H9 (cell line): ENCODE measurements around the gene DMRTC2. TPM values are rescaled to one million over a fixed set of nuclear protein-coding genes. Genes with fewer than 3 reads are reported as not detected.

Source experiments
- DNase-seq: peaks from one replicate; pipeline ENCODE4 v3.0.0-alpha.2; 2017
- H2AFZ ChIP-seq: one replicate; pipeline ENCODE4 v1.6.1; 2013; ENCODE audit warnings: mild to moderate bottlenecking, low read length, control low read depth, moderate library complexity
- H2AK5ac ChIP-seq: 2 replicates; pipeline ENCODE4 v1.6.1; 2013; ENCODE audit warnings: low read length, control low read depth, mixed read lengths; ENCODE audit not compliant: insufficient read length
- H2BK120ac ChIP-seq: one replicate; pipeline ENCODE4 v1.6.1; 2013; ENCODE audit warnings: low read depth, mild to moderate bottlenecking, low read length, control low read depth, inconsistent platforms; ENCODE audit not compliant: poor library complexity, severe bottlenecking
- H2BK12ac ChIP-seq: 2 replicates; pipeline ENCODE4 v1.6.1; 2013; ENCODE audit warnings: low read length, control low read depth, mixed read lengths, low read depth; ENCODE audit not compliant: insufficient read length
- H2BK15ac ChIP-seq: 2 replicates; pipeline ENCODE4 v1.6.1; 2013; ENCODE audit warnings: low read depth, low read length, control low read depth
- H2BK20ac ChIP-seq: one replicate; pipeline ENCODE4 v1.6.1; 2013; ENCODE audit warnings: low read depth, mild to moderate bottlenecking, low read length, control low read depth, inconsistent platforms; ENCODE audit not compliant: poor library complexity, severe bottlenecking
- H2BK5ac ChIP-seq: 2 replicates; pipeline ENCODE4 v1.6.1; 2013; ENCODE audit warnings: low read length, control low read depth, mixed read lengths; ENCODE audit not compliant: insufficient read length
- H3K14ac ChIP-seq: 2 replicates; pipeline ENCODE4 v1.6.1; 2013; ENCODE audit warnings: low read length, control low read depth; ENCODE audit not compliant: insufficient read depth
- H3K18ac ChIP-seq: 2 replicates; pipeline ENCODE4 v1.6.1; 2013; ENCODE audit warnings: low read depth, mild to moderate bottlenecking, mixed read lengths, low read length, control low read depth; ENCODE audit not compliant: insufficient read length
- H3K23ac ChIP-seq: 2 replicates; pipeline ENCODE4 v1.6.1; 2013; ENCODE audit warnings: low read length, control low read depth, mixed read lengths, low read depth; ENCODE audit not compliant: insufficient read length
- H3K23me2 ChIP-seq: 2 replicates; pipeline ENCODE4 v1.6.1; 2013; ENCODE audit warnings: low read depth, mild to moderate bottlenecking, mixed read lengths, low read length, control low read depth; ENCODE audit not compliant: insufficient read length, poor library complexity, severe bottlenecking
- H3K27ac ChIP-seq: 2 replicates; pipeline ENCODE4 v1.5.1; 2013; ENCODE audit warnings: low read length, control low read depth, mixed read lengths, low read depth; ENCODE audit not compliant: insufficient read length
- H3K27me3 ChIP-seq: 2 replicates; pipeline ENCODE4 v1.6.1; 2013; ENCODE audit warnings: low read length, control low read depth, inconsistent platforms; ENCODE audit not compliant: insufficient read depth
- H3K4ac ChIP-seq: 2 replicates; pipeline ENCODE4 v1.6.1; 2013; ENCODE audit warnings: low read depth, mild to moderate bottlenecking, control low read depth, inconsistent platforms, low read length, moderate library complexity
- H3K4me1 ChIP-seq: 2 replicates; pipeline ENCODE4 v1.6.1; 2013; ENCODE audit warnings: low read length, control low read depth, inconsistent platforms; ENCODE audit not compliant: insufficient read depth
- H3K4me2 ChIP-seq: 2 replicates; pipeline ENCODE4 v1.6.1; 2013; ENCODE audit warnings: low read length, control low read depth, mixed read lengths; ENCODE audit not compliant: insufficient read length, insufficient read depth
- H3K56ac ChIP-seq: 2 replicates; pipeline ENCODE4 v1.6.1; 2013; ENCODE audit warnings: low read depth, mild to moderate bottlenecking, mixed read lengths, low read length, control low read depth; ENCODE audit not compliant: insufficient read length
- H3K79me1 ChIP-seq: 2 replicates; pipeline ENCODE4 v1.6.1; 2013; ENCODE audit warnings: low read depth, mild to moderate bottlenecking, moderate library complexity, low read length, control low read depth, inconsistent platforms; ENCODE audit not compliant: insufficient read depth, poor library complexity, severe bottlenecking
- H3K79me2 ChIP-seq: 2 replicates; pipeline ENCODE4 v1.6.1; 2013; ENCODE audit warnings: low read length, control low read depth, inconsistent platforms; ENCODE audit not compliant: insufficient read depth
- H3K9ac ChIP-seq: 2 replicates; pipeline ENCODE4 v1.6.1; 2013; ENCODE audit warnings: low read length, control low read depth, mixed read lengths; ENCODE audit not compliant: insufficient read length; ENCODE audit errors: extremely low read depth
- H3K9me3 ChIP-seq: one replicate; pipeline ENCODE4 v1.6.1; 2013; ENCODE audit warnings: low read depth, low read length, inconsistent platforms; ENCODE audit not compliant: control insufficient read depth
- H3T11ph ChIP-seq: one replicate; pipeline ENCODE4 v1.6.1; 2013; ENCODE audit warnings: mild to moderate bottlenecking, low read length, control low read depth, inconsistent platforms
- H4K20me1 ChIP-seq: one replicate; pipeline ENCODE4 v1.6.1; 2013; ENCODE audit not compliant: control insufficient read depth, insufficient read length, insufficient read depth
- H4K5ac ChIP-seq: 2 replicates; pipeline ENCODE4 v1.6.1; 2013; ENCODE audit warnings: low read depth, mild to moderate bottlenecking, mixed read lengths, low read length, control low read depth; ENCODE audit not compliant: insufficient read length
- H4K8ac ChIP-seq: replicated peaks from 2 replicates; pipeline ENCODE4 v1.6.1; 2013; ENCODE audit warnings: low read length, control low read depth, mixed read lengths, low read depth; ENCODE audit not compliant: insufficient read length
- H4K91ac ChIP-seq: 2 replicates; pipeline ENCODE4 v1.6.1; 2013; ENCODE audit warnings: low read depth, mild to moderate bottlenecking, moderate library complexity, mixed read lengths, low read length, control low read depth; ENCODE audit not compliant: insufficient read length
- H3K27ac Mint-ChIP-seq, 3 experiments: 2 replicates in 2 of 3; 3 replicates in 1 of 3; pipeline ENCODE4 v1.8.0; 2020 to 2021; ENCODE audit warnings: mixed read lengths in 3 of 3, mild to moderate bottlenecking in 1 of 3, moderate library complexity in 1 of 3
- H3K27me3 Mint-ChIP-seq: 2 replicates; pipeline ENCODE4 v1.8.0; 2021; ENCODE audit warnings: low read depth, mild to moderate bottlenecking, moderate library complexity, mixed read lengths
- H3K36me3 Mint-ChIP-seq, 3 experiments: 2 replicates in 2 of 3; 3 replicates in 1 of 3; pipeline ENCODE4 v1.8.0; 2020 to 2021; ENCODE audit warnings: low read depth in 3 of 3, mixed read lengths in 3 of 3; ENCODE audit not compliant: insufficient read depth in 1 of 3
- H3K4me1 Mint-ChIP-seq, 2 experiments: 2 replicates each; pipeline ENCODE4 v1.8.0; 2020; ENCODE audit warnings: mixed read lengths in 2 of 2
- H3K4me3 Mint-ChIP-seq, 2 experiments: 2 replicates in 1 of 2; 3 replicates in 1 of 2; pipeline ENCODE4 v1.8.0; 2020 to 2021; ENCODE audit warnings: mild to moderate bottlenecking in 2 of 2, mixed read lengths in 2 of 2, moderate library complexity in 1 of 2
- H3K9me3 Mint-ChIP-seq, 2 experiments: 2 replicates in 1 of 2; 3 replicates in 1 of 2; pipeline ENCODE4 v1.8.0; 2020; ENCODE audit warnings: mild to moderate bottlenecking in 2 of 2, mixed read lengths in 2 of 2, moderate library complexity in 1 of 2
- CTCF ChIP-seq: fragments of 200-600 bp; sonication (generic); conservative IDR thresholded peaks from 3 replicates; pipeline ENCODE4 v1.8.0; 2021; ENCODE audit warnings: antibody characterized with exemption, mild to moderate bottlenecking
- WGBS: extraction: QIAGEN DNeasy Blood & Tissue Kit; methylation state at CpG from one replicate; pipeline ENCODE4 v1.1.7; 2013; ENCODE audit warnings: missing lambda C conversion rate, low lambda C conversion rate, mixed read lengths; ENCODE audit not compliant: insufficient read length; ENCODE audit errors: extremely low coverage; 5-methylcytosine and 5-hydroxymethylcytosine counted together
- total RNA-seq: library from RNA; stranded (reverse); gene quantifications from 2 replicates; pipeline ENCODE4 v1.2.1, GENCODE V29; 2021

DMRTC2 gene
- total RNA-seq, 1 experiment from 2014 or later, result not detected

- H2BK15ac ChIP-seq, result no peak overlapping the region
- no peak for TF ChIP-seq CTCF
- H2BK12ac ChIP-seq, result no peak overlapping the region
- H4K20me1 ChIP-seq, result no peaks in the 10 kb centered on the region
- no peaks in the 10 kb centered on the region for H3K4me1 ChIP-seq
- no peak overlapping the region for H3K4me2 ChIP-seq
- H2AFZ ChIP-seq, result no peak overlapping the region
- H2AK5ac ChIP-seq, result no peak overlapping the region
- no peak overlapping the region; the same call in 1 of the 2 replicates for H3K14ac ChIP-seq
- H4K5ac ChIP-seq, result no peak overlapping the region
- Mint-ChIP-seq H3K4me3 (no peak overlapping the region), H3K36me3 (peaks cover 0 to 19% (median 0%) of the 10 kb centered on the region in 3 experiments; a peak in 3 of 7 replicates), H3K27ac (no peak overlapping the region), H3K4me1 (no peaks in the 10 kb centered on the region), H3K27me3 (peaks cover 4% of the 10 kb centered on the region), H3K9me3 (peaks cover 14 to 83% of the 10 kb centered on the region in 2 experiments)
- no peak overlapping the region for H3K23ac ChIP-seq
- no peak overlapping the region for H4K91ac ChIP-seq
- no peak for DNase-seq
- H3K79me1 ChIP-seq, result no peaks in the 10 kb centered on the region
- no peak overlapping the region for H3K4ac ChIP-seq
- H3K56ac ChIP-seq, result no peak overlapping the region
- H3K9ac ChIP-seq, result no peak overlapping the region
- no peak overlapping the region for H2BK120ac ChIP-seq
- H2BK20ac ChIP-seq, result no peak overlapping the region
- H3K79me2 ChIP-seq, result no peaks in the 10 kb centered on the region
- H3K9me3 ChIP-seq, result no peaks in the 10 kb centered on the region
- H3K23me2 ChIP-seq, result no peaks in the 10 kb centered on the region
- H3T11ph ChIP-seq, result no peak overlapping the region
- no CpG with 5 or more reads among the region's 2 CpGs for WGBS
- H3K27ac ChIP-seq, result no peak overlapping the region
- H4K8ac ChIP-seq, result no peak overlapping the region
- no peak overlapping the region for H3K18ac ChIP-seq
- H3K27me3 ChIP-seq, result no peaks in the 10 kb centered on the region
- no peak overlapping the region for H2BK5ac ChIP-seq
These were observed 42.1 kb upstream of the DMRTC2 start for GRCh38 chr19:41802770-41803169.
